ENCODE data around the gene SPHKAP.

Gene SPHKAP

DNA sequence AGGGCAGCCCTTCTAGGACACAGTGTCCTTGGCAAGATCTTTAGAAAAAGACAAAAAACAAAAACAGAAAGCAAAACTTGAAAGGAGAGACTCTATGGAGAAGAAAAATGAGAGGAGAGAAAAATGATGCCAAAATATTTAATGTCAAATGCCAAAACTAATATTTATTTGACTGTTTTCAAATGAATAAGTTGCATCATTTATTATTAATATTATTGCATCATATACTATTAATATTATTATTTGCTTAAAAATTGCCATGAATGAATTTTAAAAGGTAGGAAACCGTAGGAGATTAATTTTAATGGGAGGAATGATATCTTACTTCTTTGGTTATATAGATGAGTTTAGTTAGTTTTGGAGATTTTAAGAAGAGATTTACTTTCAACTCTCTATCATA is 165.7 kb downstream of the SPHKAP start:
- no peak for DNase-seq (ENCODE audit: low read depth)
- no peak overlapping the region for H3K4me3 ChIP-seq (ENCODE audit: low read depth, low read length)
- TF ChIP-seq, protein P1, sequence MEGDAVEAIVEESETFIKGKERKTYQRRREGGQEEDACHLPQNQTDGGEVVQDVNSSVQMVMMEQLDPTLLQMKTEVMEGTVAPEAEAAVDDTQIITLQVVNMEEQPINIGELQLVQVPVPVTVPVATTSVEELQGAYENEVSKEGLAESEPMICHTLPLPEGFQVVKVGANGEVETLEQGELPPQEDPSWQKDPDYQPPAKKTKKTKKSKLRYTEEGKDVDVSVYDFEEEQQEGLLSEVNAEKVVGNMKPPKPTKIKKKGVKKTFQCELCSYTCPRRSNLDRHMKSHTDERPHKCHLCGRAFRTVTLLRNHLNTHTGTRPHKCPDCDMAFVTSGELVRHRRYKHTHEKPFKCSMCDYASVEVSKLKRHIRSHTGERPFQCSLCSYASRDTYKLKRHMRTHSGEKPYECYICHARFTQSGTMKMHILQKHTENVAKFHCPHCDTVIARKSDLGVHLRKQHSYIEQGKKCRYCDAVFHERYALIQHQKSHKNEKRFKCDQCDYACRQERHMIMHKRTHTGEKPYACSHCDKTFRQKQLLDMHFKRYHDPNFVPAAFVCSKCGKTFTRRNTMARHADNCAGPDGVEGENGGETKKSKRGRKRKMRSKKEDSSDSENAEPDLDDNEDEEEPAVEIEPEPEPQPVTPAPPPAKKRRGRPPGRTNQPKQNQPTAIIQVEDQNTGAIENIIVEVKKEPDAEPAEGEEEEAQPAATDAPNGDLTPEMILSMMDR (IDR thresholded peaks at IDR 0.05; ENCODE audit: low read depth, low read length, missing control alignments) = no peak

DNA sequence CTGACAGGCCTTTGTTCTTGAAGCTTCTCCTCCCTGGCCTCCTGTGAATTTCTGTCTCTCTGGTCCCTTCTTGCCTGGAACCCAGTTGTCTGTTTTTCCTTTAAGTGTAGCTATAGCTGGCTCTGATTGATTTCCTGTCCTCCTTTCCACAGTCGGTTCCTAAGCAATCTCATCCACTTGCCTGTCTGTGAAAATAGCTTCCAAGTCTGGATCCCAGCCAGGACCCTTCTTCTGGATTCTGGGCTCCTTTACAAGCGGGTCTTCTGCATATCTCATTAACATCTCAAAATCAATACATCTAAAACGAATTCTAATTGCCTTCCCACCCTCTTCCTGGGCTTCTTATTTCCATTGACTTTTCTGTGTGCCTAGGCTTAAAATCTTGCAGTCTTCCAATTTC is 185.1 kb downstream of the SPHKAP start:
- no peak for DNase-seq (ENCODE audit: low read depth)
- H3K4me3 ChIP-seq (ENCODE audit: low read depth, low read length) = no peak overlapping the region
- TF ChIP-seq, protein P1 (IDR thresholded peaks at IDR 0.05; ENCODE audit: low read depth, low read length, missing control alignments) = no peak

DNA sequence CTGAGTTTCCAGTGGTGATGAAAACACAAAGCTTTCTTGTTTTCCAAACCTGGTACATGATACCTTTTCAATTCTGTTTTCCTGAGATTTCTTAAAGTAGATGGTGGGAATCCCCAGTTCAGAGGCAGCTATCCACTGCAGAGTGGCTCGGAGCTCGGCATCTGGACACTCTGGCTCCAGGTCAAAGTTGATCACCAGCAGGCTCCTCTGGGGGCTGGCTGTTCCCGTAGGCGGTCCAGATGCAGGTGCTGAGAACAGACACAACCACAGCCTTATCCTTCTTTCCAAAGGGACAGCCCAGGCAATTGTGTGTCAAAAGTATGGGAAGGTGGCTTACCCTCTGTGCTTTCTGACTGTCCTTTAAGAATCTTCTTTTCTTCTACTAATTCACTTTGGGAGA is 190.6 kb downstream of the SPHKAP start:
- TF ChIP-seq, protein P1 (IDR thresholded peaks at IDR 0.05; ENCODE audit: low read depth, low read length, missing control alignments) = no peak
- no peak for DNase-seq (ENCODE audit: low read depth)
- no peak overlapping the region for H3K4me3 ChIP-seq (ENCODE audit: low read depth, low read length)

DNA sequence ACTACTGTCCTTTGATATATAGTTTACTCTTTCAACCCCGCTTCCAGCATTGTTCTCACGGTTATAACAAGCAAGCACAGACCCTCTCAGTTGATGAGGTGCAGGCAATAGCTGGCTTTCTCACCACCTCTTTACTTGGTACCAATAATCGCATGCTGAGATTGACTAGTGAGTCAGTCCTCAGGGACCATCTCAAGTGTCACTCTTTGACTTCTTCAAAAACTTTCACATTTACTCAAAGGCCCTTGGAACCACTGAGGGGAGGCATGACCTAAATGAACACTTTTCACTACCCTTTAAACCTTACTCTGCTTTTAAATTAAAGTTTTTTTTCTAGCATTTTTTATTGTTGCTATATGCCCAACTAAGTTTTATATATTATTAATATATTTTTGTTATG is 208.2 kb downstream of the SPHKAP start:
- DNase-seq (ENCODE audit: low read depth) = no peak
- TF ChIP-seq, protein P1 (IDR thresholded peaks at IDR 0.05; ENCODE audit: low read depth, low read length, missing control alignments) = no peak

DNA sequence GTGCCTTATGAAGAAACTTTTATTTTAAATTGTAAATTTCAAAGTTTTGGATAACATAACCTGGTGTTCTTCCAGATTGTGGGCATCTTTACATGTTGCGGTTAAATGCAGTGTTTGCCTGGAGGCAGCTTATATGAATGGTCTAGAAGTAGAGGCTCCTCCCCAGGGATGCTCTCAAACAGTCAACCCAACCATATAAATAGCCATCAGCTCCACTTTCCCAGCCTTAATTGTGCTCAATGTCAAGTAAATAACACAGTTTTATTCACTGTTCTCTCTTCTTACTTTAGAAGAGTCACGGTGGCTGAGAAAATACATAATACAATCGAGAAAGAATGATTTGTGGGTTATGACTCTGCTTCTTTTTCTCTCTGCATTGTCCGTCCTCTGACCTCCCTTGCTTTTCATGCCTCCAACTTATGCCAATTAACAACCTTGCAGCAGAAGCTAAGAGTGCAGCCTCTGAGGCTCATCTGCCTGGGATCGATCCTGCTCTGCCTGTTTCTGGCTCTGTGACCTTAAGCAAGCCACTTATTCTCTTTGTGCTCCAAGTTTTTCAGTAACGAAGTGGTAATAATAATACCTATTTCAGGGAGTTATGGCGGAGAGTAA is 209.8 kb downstream of the SPHKAP start:
- H3K4me3 ChIP-seq (ENCODE audit: low read depth, low read length) = no peak overlapping the region
- no peak for DNase-seq (ENCODE audit: low read depth)
- TF ChIP-seq, protein P1 (IDR thresholded peaks at IDR 0.05; ENCODE audit: low read depth, low read length, missing control alignments) = no peak

More for the DNA sequence above, 208.2 kb downstream of the SPHKAP start:
- H3K4me3 ChIP-seq (ENCODE audit: low read depth, low read length) = no peak overlapping the region

DNA sequence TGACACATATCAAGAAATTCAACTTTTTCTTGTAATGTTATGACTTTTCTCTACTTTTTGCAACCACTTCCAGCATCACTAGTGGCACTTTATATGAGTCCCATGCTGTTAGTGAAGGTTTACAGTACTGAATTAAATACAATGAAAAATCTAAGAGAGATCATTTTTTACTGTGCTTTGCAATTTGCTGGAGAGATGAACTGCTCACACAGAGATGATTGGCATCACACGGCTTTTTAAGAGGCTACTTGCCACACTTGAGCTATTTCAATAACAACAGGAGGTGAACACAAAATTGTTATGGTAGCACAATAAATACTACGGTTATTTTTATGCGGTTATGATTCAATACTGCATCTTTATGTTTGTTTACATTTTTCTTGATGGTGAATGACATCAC is 221.2 kb downstream of the SPHKAP start:
- no peak overlapping the region for H3K4me3 ChIP-seq (ENCODE audit: low read depth, low read length)
- DNase-seq (ENCODE audit: low read depth) = no peak
- TF ChIP-seq, protein P1 (IDR thresholded peaks at IDR 0.05; ENCODE audit: low read depth, low read length, missing control alignments) = no peak

DNA sequence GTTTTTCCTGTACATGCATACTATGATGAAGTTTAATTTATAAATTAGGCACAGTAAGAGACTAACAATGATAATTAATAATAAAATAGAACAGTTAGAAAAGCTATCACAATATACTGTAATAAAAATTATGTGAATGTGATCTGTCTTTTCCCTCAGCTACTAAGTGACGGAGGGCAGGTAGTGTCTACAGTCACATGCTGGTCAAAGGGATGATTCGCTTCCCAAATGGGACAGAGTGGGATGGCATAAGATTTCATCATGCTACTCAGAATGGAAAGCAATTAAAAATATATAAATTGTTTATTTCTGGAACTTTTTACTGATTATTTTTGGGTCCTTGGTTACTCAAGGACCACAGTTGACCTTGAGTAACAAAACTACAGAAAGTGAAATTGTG is 238.5 kb downstream of the SPHKAP start:
- DNase-seq (ENCODE audit: low read depth) = no peak
- TF ChIP-seq, protein P1 (IDR thresholded peaks at IDR 0.05; ENCODE audit: low read depth, low read length, missing control alignments) = no peak
- H3K4me3 ChIP-seq (ENCODE audit: low read depth, low read length) = no peak overlapping the region

Data from GM12864 (cell line).